ENCODE results near the gene ELFN2. TPM values are rescaled to one million over a fixed set of nuclear protein-coding genes. Genes with fewer than 3 reads are reported as not detected.

The ELFN2 gene
- total RNA-seq, 1 donor from 2014 or later, result 4.6 TPM

- peak overlapping the region; percentile 55 for H3K4me3 ChIP-seq (ENCODE audit: low read depth, low read length)
- no peak for DNase-seq (ENCODE audit: low read depth)
- no peak for TF ChIP-seq CTCF (conservative IDR thresholded peaks at IDR 0.05; ENCODE audit: low read depth, low read length)
These were observed 6.4 kb downstream of the ELFN2 start for GRCh38 chr22:37420686-37421467.

- H3K4me3 ChIP-seq (ENCODE audit: low read depth, low read length), result peak overlapping the region; percentile 55
- DNase-seq (ENCODE audit: low read depth), result no peak
- no peak for TF ChIP-seq CTCF (conservative IDR thresholded peaks at IDR 0.05; ENCODE audit: low read depth, low read length)
These were observed 7.2 kb downstream of the ELFN2 start for GRCh38 chr22:37419969-37420685.

GRCh38 chr22:37419370-37419968, 7.8 kb downstream of the ELFN2 start:
- no peak for DNase-seq (ENCODE audit: low read depth)
- TF ChIP-seq CTCF (conservative IDR thresholded peaks at IDR 0.05; ENCODE audit: low read depth, low read length), result no peak

GRCh38 chr22:37418627-37419369, 8.5 kb downstream of the ELFN2 start:
- H3K4me3 ChIP-seq (ENCODE audit: low read depth, low read length), result no peak overlapping the region

More at GRCh38 chr22:37419370-37419968, 7.8 kb downstream of the ELFN2 start:
- peak overlapping the region; percentile 55 for H3K4me3 ChIP-seq (ENCODE audit: low read depth, low read length)

GRCh38 chr22:37417677-37418348, 9.5 kb downstream of the ELFN2 start:
- no peak for TF ChIP-seq CTCF (conservative IDR thresholded peaks at IDR 0.05; ENCODE audit: low read depth, low read length)
- no peak for DNase-seq (ENCODE audit: low read depth)
- H3K4me3 ChIP-seq (ENCODE audit: low read depth, low read length), result no peak overlapping the region

More at GRCh38 chr22:37418627-37419369, 8.5 kb downstream of the ELFN2 start:
- DNase-seq (ENCODE audit: low read depth), result no peak
- no peak for TF ChIP-seq CTCF (conservative IDR thresholded peaks at IDR 0.05; ENCODE audit: low read depth, low read length)

- no peak for TF ChIP-seq CTCF (conservative IDR thresholded peaks at IDR 0.05; ENCODE audit: low read depth, low read length)
- no peak overlapping the region for H3K4me3 ChIP-seq (ENCODE audit: low read depth, low read length)
- DNase-seq (ENCODE audit: low read depth), result no peak
These were observed 10.0 kb downstream of the ELFN2 start for GRCh38 chr22:37417264-37417663.

Data from epithelial cell of proximal tubule (primary cell).